Inferior parietal cortex (tissue), 1 donor: ENCODE results near the gene CNTN6.
"Not testable (repeated sequence)": the region's sequence is repeated elsewhere in the genome, so short reads cannot be mapped to it uniquely, and the experiment has no call there.

Experiments
- DNase-seq: peaks from one replicate; pipeline ENCODE4 v3.0.0-alpha.2; 2016; ENCODE audit errors: extremely low spot score

The CNTN6 gene

GRCh38 chr3:1275495-1275894 is 182.7 kb downstream of the CNTN6 start:
- DNase-seq, result no peak

- no peak for DNase-seq
Measured at GRCh38 chr3:1287815-1288214, 195.0 kb downstream of the CNTN6 start.

- DNase-seq, result no peak
Measured at GRCh38 chr3:1288805-1289494, 196.1 kb downstream of the CNTN6 start.

GRCh38 chr3:1292571-1293071 is 199.8 kb downstream of the CNTN6 start:
- DNase-seq, result no peak

GRCh38 chr3:1294586-1294985 is 201.8 kb downstream of the CNTN6 start:
- no peak for DNase-seq

- DNase-seq, result no peak
Measured at GRCh38 chr3:1318296-1319005, 225.6 kb downstream of the CNTN6 start.

- DNase-seq, result no peak
Measured at GRCh38 chr3:1326546-1326945, 233.7 kb downstream of the CNTN6 start.

GRCh38 chr3:1330107-1330506 is 237.3 kb downstream of the CNTN6 start:
- DNase-seq, result no peak

GRCh38 chr3:1346386-1346785 is 253.6 kb downstream of the CNTN6 start:
- DNase-seq, result no peak

GRCh38 chr3:1348547-1348946 is 255.7 kb downstream of the CNTN6 start:
- DNase-seq, result no peak

GRCh38 chr3:1350885-1351284 is 258.1 kb downstream of the CNTN6 start:
- DNase-seq, result no peak

- DNase-seq, result no peak
Measured at GRCh38 chr3:1355691-1356090, 262.9 kb downstream of the CNTN6 start.

GRCh38 chr3:1356101-1356500 is 263.3 kb downstream of the CNTN6 start:
- DNase-seq, result no peak

GRCh38 chr3:1365528-1365927 is 272.7 kb downstream of the CNTN6 start:
- DNase-seq, result no peak

GRCh38 chr3:1374471-1374870 is 281.6 kb downstream of the CNTN6 start:
- no peak for DNase-seq

GRCh38 chr3:1375145-1375544 is 282.3 kb downstream of the CNTN6 start:
- DNase-seq, result no peak

GRCh38 chr3:1380926-1381646 is 288.3 kb downstream of the CNTN6 start:
- no peak for DNase-seq

- DNase-seq, result no peak
Measured at GRCh38 chr3:1381647-1382036, 288.8 kb downstream of the CNTN6 start.

GRCh38 chr3:1387396-1387905 is 294.6 kb downstream of the CNTN6 start:
- DNase-seq, result not testable (repeated sequence)

GRCh38 chr3:1394188-1394587 is 301.4 kb downstream of the CNTN6 start:
- no peak for DNase-seq

GRCh38 chr3:1400571-1400970 is 307.7 kb downstream of the CNTN6 start:
- DNase-seq, result no peak

- no peak for DNase-seq
Measured at GRCh38 chr3:1404270-1404962, 311.6 kb downstream of the CNTN6 start.
